Right lung (tissue), 5 donors: ENCODE results near the gene COMMD2. TPM values are rescaled to one million over a fixed set of nuclear protein-coding genes. Genes with fewer than 3 reads are reported as not detected.

Source experiments
- DNase-seq, 2 donors: peaks; one replicate each; pipeline ENCODE4 v3.0.0-alpha.2; 2013
- polyA plus RNA-seq, 5 donors: library from polyadenylated mRNA; unstranded; fragments of 120-200 nt; gene quantifications; one replicate each; pipeline versions ENCODE4 v1.2.1 to v1.2.3, GENCODE V29; 2013; ENCODE audit warnings: inconsistent platforms in 1 of 5, low replicate concordance in 1 of 5; ENCODE audit not compliant: insufficient read length in 5 of 5, insufficient read depth in 1 of 5

Gene COMMD2
- polyA plus RNA-seq, 5 donors = 52.5 to 82.0 (median 63.3) TPM

GRCh38 chr3:149706905-149707304, 45.4 kb downstream of the COMMD2 start:
- peak; percentile 83 to 88 for DNase-seq

- no peak for DNase-seq
Observed at GRCh38 chr3:149705416-149705815, 46.9 kb downstream of the COMMD2 start.

DNA sequence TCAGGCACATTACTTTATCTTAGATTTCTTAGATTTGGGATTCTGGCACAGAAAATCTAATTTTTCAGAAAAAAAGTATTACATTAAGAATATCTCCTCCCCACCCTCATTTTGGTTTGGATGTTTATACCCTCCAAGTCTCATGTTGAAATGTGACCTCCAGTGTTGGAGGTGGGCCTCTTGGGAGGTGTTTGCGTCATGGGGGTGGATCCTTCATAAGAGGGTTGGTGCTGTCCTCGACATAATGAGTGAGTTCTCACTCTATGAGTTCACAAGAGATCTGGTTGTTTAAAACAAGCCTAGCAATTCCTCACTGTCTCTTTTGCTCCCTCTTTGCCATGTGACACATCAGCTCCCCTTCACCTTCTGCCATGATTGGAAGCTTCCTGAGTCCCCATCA, 48.8 kb downstream of the COMMD2 start:
- DNase-seq = no peak

DNA sequence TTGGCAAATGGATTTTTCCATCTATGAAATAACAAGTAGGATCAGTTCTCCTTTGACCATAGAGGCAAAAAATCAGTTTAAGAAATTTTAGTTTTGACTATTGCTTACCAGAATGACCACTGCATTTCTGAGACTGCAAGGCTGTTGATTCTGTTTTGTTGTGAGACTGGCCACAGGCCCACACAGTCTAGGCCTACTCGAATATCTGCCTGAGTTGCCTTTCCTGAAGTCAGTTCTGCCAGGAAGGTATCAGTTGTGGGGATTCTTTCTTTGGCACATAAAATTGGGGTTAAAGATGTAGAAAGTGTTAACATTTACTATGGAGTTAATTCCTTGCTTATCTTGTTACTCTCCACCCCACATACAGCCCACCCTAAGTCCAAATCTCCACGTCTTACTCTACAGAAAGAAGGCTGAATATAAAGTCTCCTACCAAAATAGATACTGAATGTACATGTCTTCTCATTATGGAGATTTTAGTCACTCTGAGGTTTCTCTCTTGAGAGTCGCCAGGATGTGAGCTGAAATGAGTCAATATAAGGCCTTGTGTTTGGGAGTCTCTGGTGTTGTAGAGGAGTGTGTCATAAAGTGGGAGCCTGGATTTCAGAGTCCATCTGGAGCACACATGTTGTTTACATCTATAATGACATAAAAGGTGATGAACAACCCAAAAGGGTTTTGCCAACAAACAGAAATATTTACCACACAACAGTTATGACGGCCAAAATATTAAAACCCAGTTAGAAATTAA, 49.4 kb downstream of the COMMD2 start:
- no peak for DNase-seq

GRCh38 chr3:149701977-149702350, 50.3 kb downstream of the COMMD2 start:
- DNase-seq = no peak

DNA sequence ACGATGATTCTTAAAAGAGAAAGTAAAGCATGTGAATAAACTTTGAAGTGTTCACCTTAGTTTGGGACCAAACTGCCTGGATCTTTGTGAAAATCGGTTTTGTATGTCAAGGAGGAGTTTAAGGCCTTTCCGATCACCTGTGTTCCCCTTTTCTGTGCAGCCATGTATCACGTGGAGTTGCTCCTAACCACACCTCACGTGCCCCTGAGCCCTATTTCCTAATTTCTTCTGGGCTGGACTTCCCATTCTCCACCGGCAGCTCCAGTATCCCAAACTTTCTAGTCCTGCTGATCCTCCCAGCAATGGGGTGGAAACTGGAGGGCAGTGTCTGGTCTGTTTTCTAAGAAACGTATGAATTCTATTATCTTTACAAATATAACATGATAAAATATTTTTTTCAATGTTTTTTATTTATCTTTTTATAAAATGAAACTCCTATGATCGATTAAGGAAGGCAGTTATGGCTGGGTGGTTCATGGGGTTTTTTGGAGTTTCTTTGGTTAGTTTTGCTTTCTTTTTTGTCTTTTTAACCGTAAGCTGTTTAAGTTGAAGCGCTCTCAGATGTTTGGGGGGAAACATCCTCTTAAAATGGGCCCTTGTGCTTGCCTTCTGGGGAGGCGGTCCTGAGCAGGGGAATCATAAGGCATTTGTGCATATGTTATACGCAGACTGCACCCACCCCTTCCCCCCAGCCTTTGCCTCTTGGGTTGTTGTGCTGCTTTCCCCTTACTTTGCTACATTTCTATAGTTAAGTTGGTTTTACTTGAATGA, 50.9 kb downstream of the COMMD2 start:
- no peak for DNase-seq

Other genes with a start within 250 kb of the COMMD2 start
- gene WWTR1, start 94.5 kb downstream of the COMMD2 start, polyA plus RNA-seq = 100 to 1,000 TPM in 3 of 5 donors, 10 to 100 TPM in 2; 69.2 to 127 (median 107) TPM
- gene ANKUB1, start 40.1 kb upstream of the COMMD2 start, polyA plus RNA-seq = under 1 TPM; 0.25 to 0.76 (median 0.40) TPM
- 10 to 100 TPM; 57.4 to 84.6 (median 79.5) TPM for gene RNF13, start 60.7 kb upstream of the COMMD2 start, polyA plus RNA-seq
- 100 to 1,000 TPM; 233 to 333 (median 277) TPM for gene PFN2, start 218.4 kb upstream of the COMMD2 start, polyA plus RNA-seq